RWPE2 (cell line): ENCODE results near the gene BOLA3.

Experiments
- ATAC-seq: fragments of 200-7000 bp; cut with Tn5 transposase; 3 replicates; pipeline ENCODE4 v1.9.1; 2021; ENCODE audit warnings: low read depth
- DNase-seq: peaks from one replicate; pipeline ENCODE4 v3.0.0-alpha.2; 2020; ENCODE audit warnings: low spot score
- H3K27ac ChIP-seq: fragments of 450-650 bp; 2 replicates; pipeline ENCODE4 v1.5.1; 2017; ENCODE audit warnings: mild to moderate bottlenecking; ENCODE audit not compliant: poor library complexity, severe bottlenecking
- H3K27me3 ChIP-seq: fragments of 250-450 bp; sonication (Bioruptor Pico); 2 replicates; pipeline ENCODE4 v1.5.1; 2021; ENCODE audit warnings: mild to moderate bottlenecking, moderate library complexity; ENCODE audit not compliant: insufficient read depth, poor library complexity, severe bottlenecking
- H3K36me3 ChIP-seq: fragments of 250-450 bp; sonication (Bioruptor Pico); 2 replicates; pipeline ENCODE4 v1.5.1; 2020; ENCODE audit warnings: low read depth, mild to moderate bottlenecking, moderate library complexity
- H3K4me1 ChIP-seq: fragments of 250-450 bp; sonication (Bioruptor Pico); 2 replicates; pipeline ENCODE4 v1.5.1; 2021; ENCODE audit warnings: mild to moderate bottlenecking, moderate library complexity; ENCODE audit not compliant: insufficient read depth, poor library complexity, severe bottlenecking
- H3K4me3 ChIP-seq: fragments of 250-450 bp; sonication (Bioruptor Pico); 2 replicates; pipeline ENCODE4 v1.5.1; 2021; ENCODE audit warnings: mild to moderate bottlenecking, moderate library complexity; ENCODE audit not compliant: severe bottlenecking
- H3K9me3 ChIP-seq: fragments of 250-450 bp; sonication (Bioruptor Pico); 2 replicates; pipeline ENCODE4 v1.5.1; 2021; ENCODE audit warnings: mild to moderate bottlenecking, moderate library complexity; ENCODE audit not compliant: severe bottlenecking
- CTCF ChIP-seq: fragments of 450-650 bp; IDR thresholded peaks from one replicate; pipeline ENCODE4 v1.5.1; 2017; ENCODE audit warnings: mild to moderate bottlenecking, moderate library complexity; ENCODE audit not compliant: poor library complexity, severe bottlenecking

Gene BOLA3

GRCh38 chr2:74087696-74088095, 60.0 kb downstream of the BOLA3 start:
- TF ChIP-seq CTCF: no peak
- no peak for ATAC-seq
- Histone ChIP-seq H3K27ac (no peak overlapping the region), H3K36me3 (peaks cover 44% of the 10 kb centered on the region), H3K4me1 (no peaks in the 10 kb centered on the region), H3K4me3 (no peak overlapping the region), H3K9me3 (no peaks in the 10 kb centered on the region), H3K27me3 (no peaks in the 10 kb centered on the region)
- no peak for DNase-seq

- Histone ChIP-seq H3K27ac (no peak overlapping the region), H3K4me1 (no peaks in the 10 kb centered on the region), H3K27me3 (no peaks in the 10 kb centered on the region), H3K36me3 (peaks cover 33% of the 10 kb centered on the region), H3K4me3 (no peak overlapping the region), H3K9me3 (no peaks in the 10 kb centered on the region)
- no peak for DNase-seq
- no peak for TF ChIP-seq CTCF
- ATAC-seq: no peak
Observed at GRCh38 chr2:74086021-74086420, 61.7 kb downstream of the BOLA3 start.
